Left ventricle myocardium inferior (tissue), 1 donor: ENCODE data around the gene TMSB10. TPM values are rescaled to one million over a fixed set of nuclear protein-coding genes. Genes with fewer than 3 reads are reported as not detected.

Experiments used
- DNase-seq: peaks from one replicate; pipeline ENCODE4 v3.0.0-alpha.2; 2020
- H3K27ac ChIP-seq: fragments of 200-600 bp; replicated peaks from 2 replicates; pipeline ENCODE4 v1.8.0; 2021
- H3K27me3 ChIP-seq: fragments of 200-600 bp; 2 replicates; pipeline ENCODE4 v1.8.0; 2021; ENCODE audit warnings: low read depth
- H3K36me3 ChIP-seq: fragments of 200-600 bp; 2 replicates; pipeline ENCODE4 v1.8.0; 2021
- H3K4me1 ChIP-seq: fragments of 200-600 bp; 2 replicates; pipeline ENCODE4 v1.8.0; 2021
- H3K4me3 ChIP-seq: fragments of 200-600 bp; 2 replicates; pipeline ENCODE4 v1.8.0; 2021; ENCODE audit warnings: mild to moderate bottlenecking, moderate library complexity
- H3K9me3 ChIP-seq: fragments of 200-600 bp; replicated peaks from 2 replicates; pipeline ENCODE4 v1.8.0; 2021
- intact Hi-C: fragments of 100-400 bp; cut with micrococcal nuclease; formaldehyde crosslinking; loops from one replicate; pipeline ENCODE4 v1.11.0; 2022
- total RNA-seq: library from RNA; stranded (reverse); fragmentation: NEBNext Ultra II Directional; extraction: Animal tissue kit (Norgen Biotek cat#: 25700); gene quantifications from one replicate; pipeline ENCODE4 v1.2.1, GENCODE V29; 2021
- TF ChIP-seq, protein P1 (sequence below): fragments of 200-600 bp; IDR thresholded peaks from 2 replicates; pipeline ENCODE4 v1.8.0; 2021; ENCODE audit warnings: antibody characterized with exemption, mild to moderate bottlenecking, borderline replicate concordance
- donor health status: DM: no; HTN: yes; CAD: no; lungs with severe emphysema.

The TMSB10 gene
- total RNA-seq, 1 donor from 2014 or later = 400 TPM

DNA sequence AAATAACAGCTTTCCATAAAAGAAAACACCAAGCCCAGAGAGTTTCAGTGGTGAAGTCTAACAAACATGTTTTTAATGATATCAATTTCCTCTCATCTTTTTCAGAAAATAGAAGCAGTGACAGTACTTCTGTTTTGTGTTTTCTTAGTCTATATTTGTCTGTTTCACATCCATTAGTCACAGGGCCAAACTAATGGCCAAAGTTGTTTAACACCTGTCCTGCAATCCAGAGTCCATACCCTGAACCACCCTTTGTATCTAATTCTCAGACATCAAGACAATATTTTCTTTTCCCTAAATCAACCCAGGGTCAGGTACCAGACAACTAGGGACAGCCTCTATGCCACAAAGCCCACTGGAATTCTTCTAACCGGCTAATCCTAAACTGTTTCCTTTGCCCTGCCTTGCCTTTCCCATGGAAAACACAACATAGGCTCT, 25.9 kb downstream of the TMSB10 start:
- Histone ChIP-seq H3K9me3 (no peaks in the 10 kb centered on the region), H3K4me1 (peaks cover 5% of the 10 kb centered on the region), H3K27me3 (no peaks in the 10 kb centered on the region), H3K27ac (no peak overlapping the region), H3K36me3 (no peaks in the 10 kb centered on the region), H3K4me3 (no peak overlapping the region)
- no peak for DNase-seq
- intact Hi-C loops = no loop called here
- TF ChIP-seq, protein P1, sequence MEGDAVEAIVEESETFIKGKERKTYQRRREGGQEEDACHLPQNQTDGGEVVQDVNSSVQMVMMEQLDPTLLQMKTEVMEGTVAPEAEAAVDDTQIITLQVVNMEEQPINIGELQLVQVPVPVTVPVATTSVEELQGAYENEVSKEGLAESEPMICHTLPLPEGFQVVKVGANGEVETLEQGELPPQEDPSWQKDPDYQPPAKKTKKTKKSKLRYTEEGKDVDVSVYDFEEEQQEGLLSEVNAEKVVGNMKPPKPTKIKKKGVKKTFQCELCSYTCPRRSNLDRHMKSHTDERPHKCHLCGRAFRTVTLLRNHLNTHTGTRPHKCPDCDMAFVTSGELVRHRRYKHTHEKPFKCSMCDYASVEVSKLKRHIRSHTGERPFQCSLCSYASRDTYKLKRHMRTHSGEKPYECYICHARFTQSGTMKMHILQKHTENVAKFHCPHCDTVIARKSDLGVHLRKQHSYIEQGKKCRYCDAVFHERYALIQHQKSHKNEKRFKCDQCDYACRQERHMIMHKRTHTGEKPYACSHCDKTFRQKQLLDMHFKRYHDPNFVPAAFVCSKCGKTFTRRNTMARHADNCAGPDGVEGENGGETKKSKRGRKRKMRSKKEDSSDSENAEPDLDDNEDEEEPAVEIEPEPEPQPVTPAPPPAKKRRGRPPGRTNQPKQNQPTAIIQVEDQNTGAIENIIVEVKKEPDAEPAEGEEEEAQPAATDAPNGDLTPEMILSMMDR = no peak

GRCh38 chr2:84938194-84938879, 32.9 kb downstream of the TMSB10 start:
- Histone ChIP-seq H3K36me3 (no peaks in the 10 kb centered on the region), H3K27me3 (no peaks in the 10 kb centered on the region), H3K4me3 (no peak overlapping the region), H3K27ac (no peak overlapping the region), H3K9me3 (no peaks in the 10 kb centered on the region), H3K4me1 (no peaks in the 10 kb centered on the region)
- TF ChIP-seq, protein P1 = no peak
- intact Hi-C loops = no loop called here
- no peak for DNase-seq

GRCh38 chr2:84939426-84940087, 34.1 kb downstream of the TMSB10 start:
- H3K4me3 ChIP-seq = no peak overlapping the region

DNA sequence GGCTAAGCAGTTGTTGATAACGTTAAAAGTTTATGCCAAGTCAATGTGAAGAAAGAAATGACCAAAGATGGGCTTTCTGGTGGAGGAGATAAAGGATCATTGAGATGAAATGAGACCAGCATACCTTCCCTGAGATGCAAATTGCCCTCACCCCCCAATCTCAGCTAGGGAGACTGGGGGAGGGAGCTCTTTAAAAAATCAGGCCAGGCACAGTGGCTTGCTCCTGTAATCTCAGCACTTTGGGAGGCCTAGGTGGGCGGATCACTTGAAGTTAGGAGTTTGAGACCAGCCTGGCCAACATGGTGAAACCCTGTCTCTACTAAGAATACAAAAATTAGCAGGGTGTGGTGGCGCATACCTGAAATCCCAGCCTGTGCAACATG, 34.6 kb downstream of the TMSB10 start:
- no peaks in the 10 kb centered on the region for H3K4me1 ChIP-seq
- TF ChIP-seq, protein P1 = no peak
- H3K36me3 ChIP-seq = no peaks in the 10 kb centered on the region
- no peak overlapping the region for H3K27ac ChIP-seq
- no peak overlapping the region for H3K4me3 ChIP-seq
- no peak for DNase-seq
- H3K9me3 ChIP-seq = no peaks in the 10 kb centered on the region
- no peaks in the 10 kb centered on the region for H3K27me3 ChIP-seq
- intact Hi-C loops = no loop called here

More at GRCh38 chr2:84939426-84940087, 34.1 kb downstream of the TMSB10 start:
- no peaks in the 10 kb centered on the region for H3K36me3 ChIP-seq
- intact Hi-C loops = no loop called here
- H3K27ac ChIP-seq = no peak overlapping the region
- no peak for DNase-seq
- no peaks in the 10 kb centered on the region for H3K4me1 ChIP-seq
- H3K9me3 ChIP-seq = no peaks in the 10 kb centered on the region
- H3K27me3 ChIP-seq = no peaks in the 10 kb centered on the region
- TF ChIP-seq, protein P1 = no peak

- TF ChIP-seq, protein P1 = no peak
- intact Hi-C loops = no loop called here
- Histone ChIP-seq H3K27me3 (no peaks in the 10 kb centered on the region), H3K27ac (no peak overlapping the region), H3K9me3 (no peaks in the 10 kb centered on the region), H3K4me1 (no peaks in the 10 kb centered on the region), H3K4me3 (no peak overlapping the region), H3K36me3 (no peaks in the 10 kb centered on the region)
- DNase-seq = no peak
These were observed 35.5 kb downstream of the TMSB10 start for GRCh38 chr2:84940831-84941412.
